H1 (cell line): ENCODE measurements around the gene MCM3. TPM values are rescaled to one million over a fixed set of nuclear protein-coding genes. Genes with fewer than 3 reads are reported as not detected.

Experiments
- BACH1 ChIP-seq: IDR thresholded peaks from 2 replicates; pipeline ENCODE4 v1.6.1; 2012; ENCODE audit warnings: low read length, improper control_type of control experiment
- CBX5 ChIP-seq: fragments of 300-800, 300-1000 bp; sonication (generic); IDR thresholded peaks from 2 replicates; pipeline ENCODE4 v1.7.1; 2016; ENCODE audit warnings: antibody characterized with exemption, low read length, low read depth
- GABPA ChIP-seq: IDR thresholded peaks from 2 replicates; pipeline ENCODE4 v1.6.1; 2011; ENCODE audit warnings: mild to moderate bottlenecking, low read length, moderate library complexity, borderline replicate concordance; ENCODE audit not compliant: insufficient read depth
- JUND ChIP-seq: IDR thresholded peaks from 2 replicates; pipeline ENCODE4 v1.6.1; 2011; ENCODE audit warnings: mild to moderate bottlenecking, improper control_type of control experiment, low read length
- KDM5A ChIP-seq: fragments of 200-600 bp; IDR thresholded peaks from 2 replicates; pipeline ENCODE4 v1.7.1; 2012; ENCODE audit warnings: mild to moderate bottlenecking, low read length, inconsistent platforms, mixed read lengths
- RAD21 ChIP-seq, 2 experiments: IDR thresholded peaks in 1 of 2; conservative IDR thresholded peaks in 1 of 2; 2 replicates each; pipeline ENCODE4 v1.6.1; 2011; ENCODE audit warnings: low read depth in 2 of 2, low read length in 2 of 2, improper control_type of control experiment in 1 of 2, inconsistent platforms in 1 of 2, mild to moderate bottlenecking in 1 of 2, moderate library complexity in 1 of 2
- RFX5 ChIP-seq: IDR thresholded peaks from 2 replicates; pipeline ENCODE4 v1.6.1; 2011; ENCODE audit warnings: low read depth, low read length, improper control_type of control experiment, borderline replicate concordance
- SIN3A ChIP-seq, 2 experiments: IDR thresholded peaks in 1 of 2; conservative IDR thresholded peaks in 1 of 2; 2 replicates each; pipeline ENCODE4 v1.6.1; 2011 to 2012; ENCODE audit warnings: low read length in 2 of 2, improper control_type of control experiment in 1 of 2, low read depth in 1 of 2, mild to moderate bottlenecking in 1 of 2
- TBP ChIP-seq: IDR thresholded peaks from 2 replicates; pipeline ENCODE4 v1.6.1; 2011; ENCODE audit warnings: low read depth, low read length, improper control_type of control experiment
- polyA plus RNA-seq, 7 experiments: library from polyadenylated mRNA; depleted of rRNA in 3 of 7; stranded (reverse) in 5 of 7; unstranded in 2 of 7; fragments of >200 nt in 5 of 7; fragments of 200-250 nt in 2 of 7; gene quantifications; 1 replicate in 5 of 7; 2 replicates in 1 of 7; 4 replicates in 1 of 7; pipeline versions ENCODE4 v1.2.1 to v1.2.3, GENCODE V29; 2011 to 2013; ENCODE audit warnings: missing spikeins in 2 of 7, mixed read lengths in 2 of 7
- total RNA-seq: library from RNA; stranded (reverse); fragmentation: NEBNext Ultra II Directional; extraction: Animal tissue kit (Norgen Biotek cat#: 25700); gene quantifications from 2 replicates; pipeline ENCODE4 v1.2.1, GENCODE V29; 2021
- TF ChIP-seq, protein P1 (sequence below): fragments of 300-600 bp; sonication (generic); IDR thresholded peaks from 2 replicates; pipeline ENCODE4 v1.7.1; 2012; ENCODE audit warnings: low read length, moderate library complexity, mild to moderate bottlenecking, inconsistent platforms; ENCODE audit not compliant: insufficient replicate concordance

MCM3 gene
- total and polyA plus RNA-seq, 2 of the 8 experiments (the other 6 are each of a cell fraction or from before 2014, with no cell fraction given): 275 to 293 TPM

DNA sequence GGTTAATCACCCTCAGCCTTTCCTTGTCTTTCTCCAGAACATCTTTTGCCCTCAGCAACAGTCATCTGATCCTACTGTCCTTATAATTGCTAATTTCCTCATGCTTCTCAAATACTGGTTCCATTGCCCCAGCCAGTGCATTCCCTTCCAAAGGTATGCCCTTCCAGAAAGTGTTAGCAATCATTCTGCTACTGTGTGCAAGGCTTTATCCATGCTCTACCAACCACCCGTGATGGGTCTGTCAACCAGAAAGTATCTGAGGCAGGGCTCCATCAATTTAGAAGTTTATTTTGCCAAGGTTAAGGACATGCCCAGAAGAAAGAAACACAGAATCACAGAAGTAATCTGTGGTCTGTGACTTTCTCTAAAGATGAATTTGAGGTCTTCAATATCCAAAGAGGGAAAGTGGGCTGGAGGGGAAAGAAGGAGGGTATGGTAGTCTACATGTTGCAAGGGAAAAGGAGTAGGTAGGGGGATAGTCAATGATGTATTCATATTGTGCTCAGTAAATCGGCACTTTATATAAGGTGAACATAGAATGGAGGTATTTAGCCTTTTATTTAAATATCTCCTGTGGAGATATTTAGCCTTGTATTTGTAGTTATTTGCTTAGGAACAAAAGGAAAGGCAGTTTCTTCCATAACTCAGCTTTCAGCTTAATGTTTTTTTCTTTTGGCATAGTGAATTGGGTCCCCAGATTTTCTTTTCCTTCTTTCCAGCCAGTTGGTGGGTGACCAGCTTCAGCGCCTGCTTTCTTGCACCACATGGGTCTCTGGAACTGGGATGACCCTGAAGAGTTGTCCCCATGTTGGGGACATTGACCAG, 42.2 kb upstream of the MCM3 start (continued):
- TF ChIP-seq, protein P1, sequence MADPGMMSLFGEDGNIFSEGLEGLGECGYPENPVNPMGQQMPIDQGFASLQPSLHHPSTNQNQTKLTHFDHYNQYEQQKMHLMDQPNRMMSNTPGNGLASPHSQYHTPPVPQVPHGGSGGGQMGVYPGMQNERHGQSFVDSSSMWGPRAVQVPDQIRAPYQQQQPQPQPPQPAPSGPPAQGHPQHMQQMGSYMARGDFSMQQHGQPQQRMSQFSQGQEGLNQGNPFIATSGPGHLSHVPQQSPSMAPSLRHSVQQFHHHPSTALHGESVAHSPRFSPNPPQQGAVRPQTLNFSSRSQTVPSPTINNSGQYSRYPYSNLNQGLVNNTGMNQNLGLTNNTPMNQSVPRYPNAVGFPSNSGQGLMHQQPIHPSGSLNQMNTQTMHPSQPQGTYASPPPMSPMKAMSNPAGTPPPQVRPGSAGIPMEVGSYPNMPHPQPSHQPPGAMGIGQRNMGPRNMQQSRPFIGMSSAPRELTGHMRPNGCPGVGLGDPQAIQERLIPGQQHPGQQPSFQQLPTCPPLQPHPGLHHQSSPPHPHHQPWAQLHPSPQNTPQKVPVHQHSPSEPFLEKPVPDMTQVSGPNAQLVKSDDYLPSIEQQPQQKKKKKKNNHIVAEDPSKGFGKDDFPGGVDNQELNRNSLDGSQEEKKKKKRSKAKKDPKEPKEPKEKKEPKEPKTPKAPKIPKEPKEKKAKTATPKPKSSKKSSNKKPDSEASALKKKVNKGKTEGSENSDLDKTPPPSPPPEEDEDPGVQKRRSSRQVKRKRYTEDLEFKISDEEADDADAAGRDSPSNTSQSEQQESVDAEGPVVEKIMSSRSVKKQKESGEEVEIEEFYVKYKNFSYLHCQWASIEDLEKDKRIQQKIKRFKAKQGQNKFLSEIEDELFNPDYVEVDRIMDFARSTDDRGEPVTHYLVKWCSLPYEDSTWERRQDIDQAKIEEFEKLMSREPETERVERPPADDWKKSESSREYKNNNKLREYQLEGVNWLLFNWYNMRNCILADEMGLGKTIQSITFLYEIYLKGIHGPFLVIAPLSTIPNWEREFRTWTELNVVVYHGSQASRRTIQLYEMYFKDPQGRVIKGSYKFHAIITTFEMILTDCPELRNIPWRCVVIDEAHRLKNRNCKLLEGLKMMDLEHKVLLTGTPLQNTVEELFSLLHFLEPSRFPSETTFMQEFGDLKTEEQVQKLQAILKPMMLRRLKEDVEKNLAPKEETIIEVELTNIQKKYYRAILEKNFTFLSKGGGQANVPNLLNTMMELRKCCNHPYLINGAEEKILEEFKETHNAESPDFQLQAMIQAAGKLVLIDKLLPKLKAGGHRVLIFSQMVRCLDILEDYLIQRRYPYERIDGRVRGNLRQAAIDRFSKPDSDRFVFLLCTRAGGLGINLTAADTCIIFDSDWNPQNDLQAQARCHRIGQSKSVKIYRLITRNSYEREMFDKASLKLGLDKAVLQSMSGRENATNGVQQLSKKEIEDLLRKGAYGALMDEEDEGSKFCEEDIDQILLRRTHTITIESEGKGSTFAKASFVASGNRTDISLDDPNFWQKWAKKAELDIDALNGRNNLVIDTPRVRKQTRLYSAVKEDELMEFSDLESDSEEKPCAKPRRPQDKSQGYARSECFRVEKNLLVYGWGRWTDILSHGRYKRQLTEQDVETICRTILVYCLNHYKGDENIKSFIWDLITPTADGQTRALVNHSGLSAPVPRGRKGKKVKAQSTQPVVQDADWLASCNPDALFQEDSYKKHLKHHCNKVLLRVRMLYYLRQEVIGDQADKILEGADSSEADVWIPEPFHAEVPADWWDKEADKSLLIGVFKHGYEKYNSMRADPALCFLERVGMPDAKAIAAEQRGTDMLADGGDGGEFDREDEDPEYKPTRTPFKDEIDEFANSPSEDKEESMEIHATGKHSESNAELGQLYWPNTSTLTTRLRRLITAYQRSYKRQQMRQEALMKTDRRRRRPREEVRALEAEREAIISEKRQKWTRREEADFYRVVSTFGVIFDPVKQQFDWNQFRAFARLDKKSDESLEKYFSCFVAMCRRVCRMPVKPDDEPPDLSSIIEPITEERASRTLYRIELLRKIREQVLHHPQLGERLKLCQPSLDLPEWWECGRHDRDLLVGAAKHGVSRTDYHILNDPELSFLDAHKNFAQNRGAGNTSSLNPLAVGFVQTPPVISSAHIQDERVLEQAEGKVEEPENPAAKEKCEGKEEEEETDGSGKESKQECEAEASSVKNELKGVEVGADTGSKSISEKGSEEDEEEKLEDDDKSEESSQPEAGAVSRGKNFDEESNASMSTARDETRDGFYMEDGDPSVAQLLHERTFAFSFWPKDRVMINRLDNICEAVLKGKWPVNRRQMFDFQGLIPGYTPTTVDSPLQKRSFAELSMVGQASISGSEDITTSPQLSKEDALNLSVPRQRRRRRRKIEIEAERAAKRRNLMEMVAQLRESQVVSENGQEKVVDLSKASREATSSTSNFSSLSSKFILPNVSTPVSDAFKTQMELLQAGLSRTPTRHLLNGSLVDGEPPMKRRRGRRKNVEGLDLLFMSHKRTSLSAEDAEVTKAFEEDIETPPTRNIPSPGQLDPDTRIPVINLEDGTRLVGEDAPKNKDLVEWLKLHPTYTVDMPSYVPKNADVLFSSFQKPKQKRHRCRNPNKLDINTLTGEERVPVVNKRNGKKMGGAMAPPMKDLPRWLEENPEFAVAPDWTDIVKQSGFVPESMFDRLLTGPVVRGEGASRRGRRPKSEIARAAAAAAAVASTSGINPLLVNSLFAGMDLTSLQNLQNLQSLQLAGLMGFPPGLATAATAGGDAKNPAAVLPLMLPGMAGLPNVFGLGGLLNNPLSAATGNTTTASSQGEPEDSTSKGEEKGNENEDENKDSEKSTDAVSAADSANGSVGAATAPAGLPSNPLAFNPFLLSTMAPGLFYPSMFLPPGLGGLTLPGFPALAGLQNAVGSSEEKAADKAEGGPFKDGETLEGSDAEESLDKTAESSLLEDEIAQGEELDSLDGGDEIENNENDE: no peak
- TF ChIP-seq SIN3A (conservative IDR thresholded peaks at IDR 0.05 in 1 of 2, IDR thresholded peaks at IDR 0.05 in 1 of 2; ENCODE audit: low read depth in 1 of 2, low read length in 2 of 2): no peak
- no peak for TF ChIP-seq TBP
- TF ChIP-seq RAD21 (IDR thresholded peaks at IDR 0.05 in 1 of 2, conservative IDR thresholded peaks at IDR 0.05 in 1 of 2; ENCODE audit: low read depth in 2 of 2, low read length in 2 of 2): no peak
- no peak for TF ChIP-seq CBX5
- TF ChIP-seq GABPA: no peak
- no peak for TF ChIP-seq KDM5A
- no peak for TF ChIP-seq JUND
- TF ChIP-seq RFX5: no peak
- no peak for TF ChIP-seq BACH1
